ENCODE measurements around the gene RPL21.
"Not testable (repeated sequence)": the region's sequence is repeated elsewhere in the genome, so short reads cannot be mapped to it uniquely, and the experiment has no call there.

Gene RPL21

DNA sequence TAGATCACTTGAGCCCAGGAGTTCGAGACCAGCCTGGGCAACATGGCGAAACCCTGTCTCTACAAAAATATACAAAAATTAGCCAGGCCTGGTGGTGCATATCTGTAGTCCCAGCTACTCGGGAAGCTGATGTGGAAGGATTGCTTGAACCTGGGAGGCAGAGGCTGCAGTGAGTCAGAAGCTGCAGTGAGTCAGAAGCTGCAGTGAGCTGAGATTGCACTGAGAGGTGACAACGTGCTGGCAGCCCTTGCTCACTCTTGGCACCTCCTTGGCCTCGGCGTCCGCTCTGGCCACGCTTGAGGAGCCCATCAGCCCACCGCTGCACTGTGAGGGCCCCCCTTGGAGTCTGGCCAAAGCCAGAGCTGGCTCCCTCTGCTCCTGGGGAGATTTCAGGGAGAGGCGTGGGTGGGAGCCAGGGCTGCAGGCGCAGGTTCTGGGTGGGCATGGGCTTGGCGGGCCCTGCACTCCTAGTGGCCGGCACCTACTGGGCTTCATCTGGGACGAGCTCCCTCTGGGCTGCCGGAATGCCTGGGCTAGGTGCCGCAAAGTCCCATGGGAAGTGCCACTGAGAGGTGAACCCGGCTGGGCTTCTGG, 39.5 kb upstream of the RPL21 start:
- peak; percentile 76 for DNase-seq (ENCODE audit: low read depth)
- TF ChIP-seq, protein P1, sequence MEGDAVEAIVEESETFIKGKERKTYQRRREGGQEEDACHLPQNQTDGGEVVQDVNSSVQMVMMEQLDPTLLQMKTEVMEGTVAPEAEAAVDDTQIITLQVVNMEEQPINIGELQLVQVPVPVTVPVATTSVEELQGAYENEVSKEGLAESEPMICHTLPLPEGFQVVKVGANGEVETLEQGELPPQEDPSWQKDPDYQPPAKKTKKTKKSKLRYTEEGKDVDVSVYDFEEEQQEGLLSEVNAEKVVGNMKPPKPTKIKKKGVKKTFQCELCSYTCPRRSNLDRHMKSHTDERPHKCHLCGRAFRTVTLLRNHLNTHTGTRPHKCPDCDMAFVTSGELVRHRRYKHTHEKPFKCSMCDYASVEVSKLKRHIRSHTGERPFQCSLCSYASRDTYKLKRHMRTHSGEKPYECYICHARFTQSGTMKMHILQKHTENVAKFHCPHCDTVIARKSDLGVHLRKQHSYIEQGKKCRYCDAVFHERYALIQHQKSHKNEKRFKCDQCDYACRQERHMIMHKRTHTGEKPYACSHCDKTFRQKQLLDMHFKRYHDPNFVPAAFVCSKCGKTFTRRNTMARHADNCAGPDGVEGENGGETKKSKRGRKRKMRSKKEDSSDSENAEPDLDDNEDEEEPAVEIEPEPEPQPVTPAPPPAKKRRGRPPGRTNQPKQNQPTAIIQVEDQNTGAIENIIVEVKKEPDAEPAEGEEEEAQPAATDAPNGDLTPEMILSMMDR (IDR thresholded peaks at IDR 0.05; ENCODE audit: low read length, missing control alignments), result no peak
- H3K4me3 ChIP-seq (replicated peaks; ENCODE audit: low read depth, low read length), result no peak overlapping the region

DNA sequence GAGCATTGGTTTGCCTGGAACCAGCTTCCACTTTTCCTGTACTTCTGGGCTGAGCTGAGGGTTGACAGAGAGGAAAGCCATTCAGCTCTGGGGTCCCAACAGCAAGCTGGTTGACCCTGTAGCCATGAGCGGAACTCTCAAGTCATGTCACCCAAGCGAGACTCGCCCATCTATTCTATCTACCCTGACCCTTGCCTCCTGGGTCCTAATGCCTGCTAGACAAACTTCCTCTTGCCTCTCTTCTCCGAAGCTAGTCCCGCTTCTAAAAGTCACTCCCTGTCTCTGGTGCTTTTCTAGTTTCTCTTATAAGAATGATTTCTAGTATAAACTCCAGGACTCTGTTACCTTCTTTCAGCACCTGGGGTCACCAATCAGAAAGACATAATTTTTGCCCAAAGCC, 38.0 kb upstream of the RPL21 start:
- DNase-seq (ENCODE audit: low read depth); H3K4me3 ChIP-seq (replicated peaks; ENCODE audit: low read depth, low read length): not testable (repeated sequence)

DNA sequence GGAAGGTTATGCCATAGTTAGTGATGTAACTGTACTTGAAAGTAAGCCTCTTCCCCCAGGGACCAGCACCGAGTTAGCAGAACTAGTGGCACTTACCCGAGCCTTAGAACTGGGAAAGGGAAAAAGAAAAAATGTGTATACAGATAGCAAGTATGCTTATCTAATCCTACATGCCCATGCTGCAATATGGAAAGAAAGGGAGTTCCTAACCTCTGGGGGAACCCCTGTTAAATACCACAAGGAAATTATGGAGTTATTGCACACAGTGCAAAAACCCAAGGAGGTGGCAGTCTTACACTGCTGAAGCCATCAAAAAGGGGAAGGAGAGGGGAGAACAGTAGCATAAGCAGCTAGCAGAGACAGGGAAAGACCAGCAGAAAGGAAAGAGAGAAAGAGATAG, 33.6 kb upstream of the RPL21 start:
- DNase-seq (ENCODE audit: low read depth); H3K4me3 ChIP-seq (replicated peaks; ENCODE audit: low read depth, low read length): not testable (repeated sequence)

DNA sequence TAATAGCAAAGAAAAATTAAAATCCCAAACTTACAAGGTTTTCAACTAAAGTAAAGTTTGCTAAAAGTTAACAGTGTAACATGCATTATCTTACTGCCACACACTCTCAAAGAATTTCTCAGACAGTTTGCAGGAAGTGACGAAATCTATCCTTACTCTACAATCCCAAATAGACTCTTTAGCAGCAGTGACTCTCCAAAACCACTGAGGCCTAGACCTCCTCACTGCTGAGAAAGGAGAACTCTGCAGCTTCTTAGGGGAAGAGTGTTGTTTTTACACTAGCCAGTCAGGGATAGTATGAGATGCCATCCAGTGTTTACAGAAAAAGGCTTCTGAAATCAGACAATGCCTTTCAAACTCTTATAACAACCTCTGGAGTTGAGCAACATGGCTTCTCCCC, 32.5 kb upstream of the RPL21 start:
- peak; percentile 33 for DNase-seq (ENCODE audit: low read depth)
- H3K4me3 ChIP-seq (replicated peaks; ENCODE audit: low read depth, low read length), result not testable (repeated sequence)

DNA sequence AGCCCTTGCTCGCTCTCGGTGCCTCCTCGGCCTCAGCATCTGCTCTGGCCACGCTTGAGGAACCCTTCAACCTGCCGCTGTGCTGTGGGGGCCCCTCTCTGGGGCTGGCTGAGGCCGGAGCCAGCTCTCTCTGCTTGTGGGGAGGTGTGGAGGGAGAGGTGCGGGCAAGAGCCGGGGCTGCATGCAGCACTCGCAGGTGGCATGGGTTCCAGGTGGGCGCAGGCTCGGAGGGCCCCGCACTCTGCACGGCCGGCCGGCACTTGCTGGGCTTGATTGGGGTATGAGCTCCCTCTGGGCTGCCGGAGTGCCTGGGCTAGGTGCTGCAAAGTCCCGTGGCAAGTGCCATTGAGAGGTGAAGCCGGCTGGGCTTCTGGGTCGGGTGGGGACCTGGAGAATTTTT, 31.7 kb upstream of the RPL21 start:
- H3K4me3 ChIP-seq (replicated peaks; ENCODE audit: low read depth, low read length), result no peak overlapping the region
- DNase-seq (ENCODE audit: low read depth), result no peak
- TF ChIP-seq, protein P1 (IDR thresholded peaks at IDR 0.05; ENCODE audit: low read length, missing control alignments), result no peak

DNA sequence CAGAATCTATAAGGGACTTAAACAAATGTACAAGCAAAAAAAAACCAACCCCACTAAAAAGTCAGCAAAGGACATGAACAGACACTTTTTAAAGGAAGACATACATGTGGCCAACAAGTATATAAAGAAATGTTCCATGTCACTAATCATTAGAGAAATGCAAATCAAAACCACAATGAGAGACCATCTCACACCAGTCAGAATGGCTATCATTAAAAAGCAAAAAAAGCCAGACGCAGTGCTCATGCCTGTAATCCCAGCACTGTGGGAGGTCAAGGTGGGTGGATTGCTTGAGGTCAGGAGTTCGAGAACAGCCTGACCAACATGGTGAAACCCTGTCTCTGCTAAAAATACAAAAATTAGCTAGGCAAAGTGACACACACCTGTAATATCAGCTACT, 29.3 kb upstream of the RPL21 start:
- DNase-seq (ENCODE audit: low read depth); H3K4me3 ChIP-seq (replicated peaks; ENCODE audit: low read depth, low read length): not testable (repeated sequence)

DNA sequence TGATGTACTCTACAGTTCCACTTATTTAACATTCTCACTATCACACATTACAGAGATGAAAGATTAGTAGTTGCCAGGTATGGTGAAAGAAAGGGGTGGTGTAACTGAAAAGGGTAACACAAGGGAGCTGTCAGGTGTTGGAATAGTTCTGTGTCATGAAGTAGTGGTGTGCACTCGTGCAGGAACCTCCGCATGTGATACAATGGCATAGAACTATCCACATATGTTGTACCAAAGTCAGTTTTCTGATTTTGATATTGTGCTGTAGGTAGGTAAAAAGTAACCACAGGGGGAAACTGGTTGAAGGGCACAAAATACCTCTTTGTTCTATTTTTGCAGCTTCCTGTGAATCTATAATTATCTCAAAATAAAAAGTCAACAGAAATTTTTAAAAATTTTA, 24.4 kb upstream of the RPL21 start:
- TF ChIP-seq, protein P1 (IDR thresholded peaks at IDR 0.05; ENCODE audit: low read length, missing control alignments), result no peak
- no peak overlapping the region for H3K4me3 ChIP-seq (replicated peaks; ENCODE audit: low read depth, low read length)
- no peak for DNase-seq (ENCODE audit: low read depth)

DNA sequence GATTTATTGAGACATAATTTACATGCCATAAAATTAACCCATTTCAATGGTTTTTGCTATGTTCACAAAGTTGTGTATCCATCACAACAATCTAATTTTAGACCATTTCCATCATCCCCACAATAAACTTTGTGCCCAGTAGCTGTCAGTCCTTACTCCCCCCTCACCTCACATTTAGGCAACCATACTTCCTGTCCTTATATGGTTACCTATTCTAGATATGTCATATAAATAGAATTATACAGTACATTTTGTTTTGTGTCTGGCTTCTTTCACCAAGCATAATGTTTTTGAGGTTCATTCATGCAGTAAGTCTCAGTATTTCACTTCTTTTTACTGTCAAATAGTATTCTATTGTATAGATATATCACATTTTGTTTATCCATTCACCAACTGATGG, 23.2 kb upstream of the RPL21 start:
- H3K4me3 ChIP-seq (replicated peaks; ENCODE audit: low read depth, low read length), result no peak overlapping the region
- TF ChIP-seq, protein P1 (IDR thresholded peaks at IDR 0.05; ENCODE audit: low read length, missing control alignments), result no peak
- no peak for DNase-seq (ENCODE audit: low read depth)

DNA sequence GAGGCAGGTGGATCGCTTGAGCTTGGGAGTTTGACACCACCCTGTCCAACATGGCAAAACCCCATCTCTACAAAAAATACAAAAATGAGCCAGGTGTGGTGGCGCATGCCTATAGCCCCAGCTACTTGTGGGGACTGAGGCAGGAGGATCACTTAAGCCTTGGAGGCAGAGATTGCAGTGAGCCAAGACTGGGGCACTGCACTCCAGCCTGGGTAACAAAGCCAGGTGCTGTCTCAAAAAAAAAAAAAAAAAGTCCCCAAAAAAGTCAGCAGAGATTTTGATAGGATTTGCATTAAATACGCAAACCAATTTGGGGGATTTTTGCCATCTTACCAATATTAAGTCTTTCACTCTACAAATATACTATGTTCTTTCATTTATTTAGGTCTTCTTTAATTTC, 21.7 kb upstream of the RPL21 start:
- TF ChIP-seq, protein P1 (IDR thresholded peaks at IDR 0.05; ENCODE audit: low read length, missing control alignments), result no peak
- H3K4me3 ChIP-seq (replicated peaks; ENCODE audit: low read depth, low read length), result no peak overlapping the region
- DNase-seq (ENCODE audit: low read depth), result no peak
